Mononuclear cell (primary cell): Measurements from ENCODE around the gene GOSR2. TPM values are rescaled to one million over a fixed set of nuclear protein-coding genes. Genes with fewer than 3 reads are reported as not detected.
"Not testable (repeated sequence)": the region's sequence is repeated elsewhere in the genome, so short reads cannot be mapped to it uniquely, and the experiment has no call there.

Source experiments
- H3K27me3 ChIP-seq: 2 replicates; pipeline ENCODE4 v1.6.0; 2011; ENCODE audit warnings: low read length, control low read depth; ENCODE audit not compliant: insufficient read depth
- H3K4me1 ChIP-seq: 2 replicates; pipeline ENCODE4 v1.5.1; 2011; ENCODE audit warnings: mild to moderate bottlenecking, low read length, control low read depth; ENCODE audit not compliant: insufficient read depth
- H3K4me3 ChIP-seq: 2 replicates; pipeline ENCODE4 v1.5.1; 2011; ENCODE audit warnings: mild to moderate bottlenecking, low read length, moderate library complexity
- H3K9me3 ChIP-seq: 2 replicates; pipeline ENCODE4 v1.5.1; 2011; ENCODE audit warnings: low read depth, mild to moderate bottlenecking, control low read depth, low read length
- total RNA-seq: library from RNA; depleted of rRNA; stranded (reverse); fragments of >200 nt; gene quantifications from one replicate; pipeline ENCODE4 v1.2.3, GENCODE V29; 2012

The GOSR2 gene
- total RNA-seq, 1 donor: 27.5 TPM

DNA sequence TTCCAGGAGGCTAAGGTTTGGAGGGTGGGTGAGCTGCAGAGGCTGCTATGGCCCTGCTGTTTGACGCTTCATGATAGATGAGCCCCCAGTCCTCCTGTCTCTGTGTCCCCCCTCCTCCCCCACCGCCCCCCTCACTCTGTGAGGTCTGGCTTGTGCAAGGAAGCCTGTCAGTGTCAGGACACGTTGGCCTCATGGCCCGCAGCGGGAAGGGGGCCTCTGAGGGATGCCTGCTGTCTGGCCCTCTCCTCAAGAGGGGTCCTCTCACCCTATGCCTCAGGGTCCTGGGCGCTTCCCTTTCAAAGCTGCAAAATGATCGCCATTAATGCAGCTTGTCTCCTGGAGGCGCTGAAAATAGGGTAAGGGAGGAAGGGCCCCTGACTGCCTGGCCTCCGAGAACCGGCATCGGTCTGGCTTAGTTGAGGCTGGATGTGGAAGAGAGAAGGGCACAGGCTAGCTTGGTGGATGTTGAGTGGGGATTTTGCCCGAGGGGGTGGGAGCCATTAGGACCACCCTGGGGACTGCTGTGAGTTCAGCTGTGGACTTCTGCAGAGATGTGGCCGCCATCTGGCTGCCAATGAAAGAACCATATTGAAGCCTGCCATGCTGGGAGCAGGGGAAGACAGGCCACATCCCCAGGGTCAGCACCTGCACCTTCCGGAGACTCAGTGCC lies 14.8 kb upstream of the GOSR2 start:
- no peak overlapping the region for H3K4me3 ChIP-seq
- H3K27me3 ChIP-seq: no peaks in the 10 kb centered on the region
- H3K4me1 ChIP-seq: peaks cover 7% of the 10 kb centered on the region
- no peaks in the 10 kb centered on the region for H3K9me3 ChIP-seq

- no peaks in the 10 kb centered on the region for H3K27me3 ChIP-seq
- H3K9me3 ChIP-seq: no peaks in the 10 kb centered on the region
- peaks cover 7% of the 10 kb centered on the region for H3K4me1 ChIP-seq
Measured at GRCh38 chr17:46910179-46910927, 12.6 kb upstream of the GOSR2 start.

DNA sequence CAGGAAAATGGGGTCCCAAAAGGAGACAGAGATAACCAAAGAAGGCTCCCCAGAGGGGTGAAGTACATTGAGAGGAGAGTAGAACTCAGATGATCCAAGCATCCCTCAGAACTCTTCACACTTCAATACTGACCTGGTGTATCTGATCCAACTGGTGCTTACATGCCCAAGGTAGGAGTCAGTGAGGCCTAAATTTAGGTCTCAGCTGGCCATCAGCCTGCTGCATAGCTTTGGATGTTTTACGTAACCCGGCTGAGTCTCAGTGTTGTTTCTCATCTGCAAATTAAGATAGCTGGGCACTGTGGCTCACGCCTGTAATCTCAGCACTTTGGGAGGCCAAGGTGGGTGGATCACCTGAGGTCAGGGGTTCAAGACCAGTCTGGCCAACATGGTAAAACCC lies 11.6 kb upstream of the GOSR2 start:
- Histone ChIP-seq H3K4me1 (no peaks in the 10 kb centered on the region), H3K9me3 (no peaks in the 10 kb centered on the region)

More at GRCh38 chr17:46910179-46910927, 12.6 kb upstream of the GOSR2 start:
- no peak overlapping the region for H3K4me3 ChIP-seq

DNA sequence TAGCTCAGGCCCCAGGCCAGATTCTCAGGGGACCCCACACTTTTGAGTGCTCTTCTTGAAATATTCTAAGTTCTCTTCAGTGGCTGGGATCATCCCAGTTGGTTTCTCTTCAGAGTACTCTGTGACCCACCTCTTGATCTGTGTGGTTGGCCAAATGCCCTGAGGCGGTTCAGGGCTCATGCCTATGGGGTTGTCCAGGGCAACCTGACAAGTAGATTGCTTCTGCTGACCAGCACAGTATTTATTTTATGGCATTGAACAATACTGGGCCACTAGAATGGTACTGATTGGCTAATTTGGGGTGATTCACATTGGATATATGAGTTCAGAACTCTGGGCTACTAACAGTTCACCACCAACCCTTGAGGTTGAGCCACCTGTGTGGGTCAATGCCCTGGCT lies 7.4 kb upstream of the GOSR2 start:
- H3K4me3 ChIP-seq: no peak overlapping the region
- H3K9me3 ChIP-seq: no peaks in the 10 kb centered on the region
- H3K4me1 ChIP-seq: no peaks in the 10 kb centered on the region
- no peaks in the 10 kb centered on the region for H3K27me3 ChIP-seq

More for the DNA sequence above, 11.6 kb upstream of the GOSR2 start:
- Histone ChIP-seq H3K4me3 (no peak overlapping the region), H3K27me3 (no peaks in the 10 kb centered on the region)

GRCh38 chr17:46916211-46916610 lies 6.7 kb upstream of the GOSR2 start:
- Histone ChIP-seq H3K9me3 (no peaks in the 10 kb centered on the region), H3K4me1 (no peaks in the 10 kb centered on the region), H3K27me3 (no peaks in the 10 kb centered on the region), H3K4me3 (no peak overlapping the region)

DNA sequence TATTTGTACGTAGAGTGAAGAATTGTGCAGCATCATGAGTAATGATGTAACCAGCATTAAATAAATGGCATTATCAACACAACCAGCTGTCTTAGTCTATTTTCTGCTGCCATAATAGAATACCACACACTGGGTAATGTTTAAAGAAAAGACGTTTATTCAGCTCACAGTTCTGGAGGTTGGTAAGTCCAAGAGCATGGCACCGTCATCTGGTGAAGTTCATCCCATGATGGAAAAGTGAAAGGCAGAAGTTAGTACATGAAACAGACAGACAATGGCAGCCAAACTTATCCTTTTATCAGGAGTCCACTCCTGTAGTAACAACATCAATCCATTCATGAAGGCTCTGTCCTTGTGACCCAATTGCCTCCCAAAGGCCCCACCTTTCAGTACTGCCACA lies 6.3 kb upstream of the GOSR2 start:
- H3K9me3 ChIP-seq: no peaks in the 10 kb centered on the region
- H3K4me1 ChIP-seq: no peaks in the 10 kb centered on the region
- no peak overlapping the region for H3K4me3 ChIP-seq
- no peaks in the 10 kb centered on the region for H3K27me3 ChIP-seq

DNA sequence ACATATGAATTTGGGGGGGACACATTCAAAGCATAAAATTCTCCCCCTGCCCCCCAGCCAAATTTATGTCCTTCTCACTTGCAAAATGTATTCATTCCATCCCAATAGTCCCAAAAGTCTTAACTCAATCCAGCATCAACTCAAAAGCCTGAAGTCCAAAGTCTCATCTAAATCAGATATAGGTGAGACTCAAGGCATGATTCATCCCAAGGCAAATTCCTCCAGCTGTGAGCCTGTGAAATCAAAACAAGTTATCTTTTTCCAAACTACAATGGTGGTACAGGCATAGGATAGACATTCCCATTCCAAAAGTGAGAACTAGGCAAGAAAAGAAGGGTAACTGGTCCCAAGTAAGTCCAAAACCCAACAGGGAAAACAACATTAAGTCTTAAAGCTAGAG lies 5.9 kb upstream of the GOSR2 start:
- H3K9me3 ChIP-seq: no peaks in the 10 kb centered on the region

DNA sequence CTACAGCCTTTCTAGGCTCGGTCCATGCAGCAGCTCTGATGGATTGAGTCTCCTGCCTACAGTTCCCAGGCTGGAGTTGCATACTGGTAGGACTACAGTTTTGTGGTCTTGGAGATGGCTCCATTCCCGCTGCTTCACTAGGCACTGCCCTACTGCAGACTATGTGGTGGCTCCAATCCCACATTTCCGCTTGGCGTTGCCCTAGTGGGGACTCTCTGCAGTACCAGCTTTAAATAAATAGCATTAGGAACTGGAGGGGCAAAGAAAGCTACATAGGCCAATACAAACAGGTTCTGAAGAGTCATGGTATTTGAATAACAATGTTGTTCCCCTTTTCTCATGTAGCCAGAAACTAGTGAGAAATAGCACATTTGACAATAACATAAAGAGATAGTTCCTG lies 5.4 kb upstream of the GOSR2 start:
- H3K27me3 ChIP-seq: no peaks in the 10 kb centered on the region
- H3K9me3 ChIP-seq: no peaks in the 10 kb centered on the region
- H3K4me1 ChIP-seq: peaks cover 2% of the 10 kb centered on the region
- H3K4me3 ChIP-seq: no peak overlapping the region

More for the DNA sequence above, 5.9 kb upstream of the GOSR2 start:
- Histone ChIP-seq H3K4me3 (no peak overlapping the region), H3K4me1 (no peaks in the 10 kb centered on the region), H3K27me3 (no peaks in the 10 kb centered on the region)

- not testable (repeated sequence) for H3K4me3 ChIP-seq, H3K27me3 ChIP-seq, H3K9me3 ChIP-seq
- peaks cover 23% of the 10 kb centered on the region for H3K4me1 ChIP-seq
Measured at GRCh38 chr17:46921962-46922361, 998 bp upstream of the GOSR2 start.

GRCh38 chr17:46922487-46922803 lies 515 bp upstream of the GOSR2 start:
- H3K4me3 ChIP-seq: peak overlapping the region; percentile 99
- no peaks in the 10 kb centered on the region for H3K9me3 ChIP-seq
- H3K27me3 ChIP-seq: no peaks in the 10 kb centered on the region
- H3K4me1 ChIP-seq: peaks cover 23% of the 10 kb centered on the region

DNA sequence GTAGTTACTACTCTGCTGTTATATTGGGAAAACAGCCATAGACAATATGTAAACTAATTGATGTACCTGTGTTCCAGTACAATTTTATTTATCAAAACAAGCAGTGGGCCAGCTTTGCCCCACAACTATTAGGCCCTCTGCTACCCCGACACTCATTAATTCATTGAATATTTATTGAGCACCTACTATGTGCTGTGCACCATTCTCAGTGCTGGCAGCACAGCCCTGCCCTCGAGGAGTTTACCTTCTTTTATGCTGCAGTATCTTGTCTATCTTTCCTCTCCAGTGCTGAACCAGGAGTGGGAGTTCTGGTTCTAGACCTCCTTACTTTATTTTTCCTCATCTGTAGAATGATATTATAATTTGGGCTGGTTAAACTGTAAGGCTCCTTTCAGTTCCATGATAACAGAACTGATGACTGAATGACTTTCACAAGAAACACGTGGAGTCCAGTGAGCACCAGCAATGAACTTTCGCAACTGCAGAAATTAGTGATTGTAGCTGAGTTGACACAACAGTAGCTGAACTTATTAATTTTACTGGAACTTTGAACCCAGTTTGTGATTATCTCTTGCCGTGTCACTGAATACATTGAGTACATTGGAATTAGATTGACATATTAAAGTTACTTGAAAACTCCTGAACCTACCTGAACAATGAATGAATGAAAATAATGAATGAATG lies 2.4 kb downstream of the GOSR2 start:
- Histone ChIP-seq H3K27me3 (no peaks in the 10 kb centered on the region), H3K4me1 (peaks cover 23% of the 10 kb centered on the region), H3K4me3 (no peak overlapping the region), H3K9me3 (no peaks in the 10 kb centered on the region)

- peaks cover 18% of the 10 kb centered on the region for H3K4me1 ChIP-seq
Measured at GRCh38 chr17:46928467-46929261, 5.7 kb downstream of the GOSR2 start.

GRCh38 chr17:46929413-46929812 lies 6.5 kb downstream of the GOSR2 start:
- Histone ChIP-seq H3K4me3 (no peak overlapping the region), H3K9me3 (no peaks in the 10 kb centered on the region), H3K4me1 (peaks cover 11% of the 10 kb centered on the region), H3K27me3 (no peaks in the 10 kb centered on the region)

More at GRCh38 chr17:46928467-46929261, 5.7 kb downstream of the GOSR2 start:
- Histone ChIP-seq H3K27me3 (no peaks in the 10 kb centered on the region), H3K4me3 (no peak overlapping the region), H3K9me3 (no peaks in the 10 kb centered on the region)

- H3K4me3 ChIP-seq: no peak overlapping the region
Measured at GRCh38 chr17:46930051-46930450, 7.1 kb downstream of the GOSR2 start.

DNA sequence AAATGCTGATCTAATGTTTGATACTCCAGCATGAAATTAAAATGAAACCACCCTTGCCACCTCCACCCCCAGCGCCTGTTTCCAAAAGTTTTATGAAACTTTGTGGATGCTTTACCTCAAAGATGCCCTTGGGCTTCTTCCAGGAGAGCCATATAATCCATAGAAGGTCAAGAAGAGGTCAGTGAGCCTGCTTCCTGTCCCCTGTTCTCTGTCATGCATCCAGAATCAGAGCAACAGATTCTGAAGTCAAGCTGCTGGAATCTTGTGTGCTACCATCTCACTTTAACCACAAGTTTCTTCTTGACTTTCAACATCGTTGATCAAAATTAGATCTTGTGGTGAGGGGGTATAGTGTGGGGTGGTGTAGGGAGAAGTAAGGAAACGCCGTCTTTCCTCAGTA lies 8.6 kb downstream of the GOSR2 start:
- H3K9me3 ChIP-seq: no peaks in the 10 kb centered on the region
- no peaks in the 10 kb centered on the region for H3K27me3 ChIP-seq
- no peaks in the 10 kb centered on the region for H3K4me1 ChIP-seq
- H3K4me3 ChIP-seq: no peak overlapping the region

More at GRCh38 chr17:46930051-46930450, 7.1 kb downstream of the GOSR2 start:
- Histone ChIP-seq H3K9me3 (no peaks in the 10 kb centered on the region), H3K27me3 (no peaks in the 10 kb centered on the region), H3K4me1 (peaks cover 5% of the 10 kb centered on the region)
